A549 (cell line): ENCODE measurements around the gene EDIL3. TPM values are rescaled to one million over a fixed set of nuclear protein-coding genes. Genes with fewer than 3 reads are reported as not detected.

ENCODE experiments used
- ATAC-seq, 2 experiments: fragments of 200-7000 bp in 1 of 2; fragments of >200 bp in 1 of 2; cut with Nextera tagmentation in 1 of 2; cut with Tn5 transposase in 1 of 2; 3 replicates each; pipeline versions ENCODE4 v1.8.0 to v1.9.1; 2018 to 2020; ENCODE audit warnings: mild to moderate bottlenecking in 1 of 2, moderate library complexity in 1 of 2
- CTCF ChIA-PET: fragments of 300-600 bp; sonication (Branson Sonifier 250); formaldehyde crosslinking; extraction: SDS; loops from one replicate; lab custom pipeline; 2021; ENCODE audit warnings: antibody characterized with exemption, inconsistent platforms; lab: Yijun Ruan, JAX
- POLR2A ChIA-PET: fragments of 350-600 bp; formaldehyde crosslinking; extraction: SDS; loops from one replicate; lab custom pipeline; 2021; ENCODE audit warnings: antibody characterized with exemption, inconsistent platforms; lab: Yijun Ruan, JAX
- DNase-seq, 2 experiments: peaks; one replicate each; pipeline versions ENCODE4 v3.0.0 to v3.0.0-alpha.2; 2011 to 2016; ENCODE audit warnings: low read depth in 1 of 2, low spot score in 1 of 2
- FAIRE-seq: peaks from 2 replicates; lab custom pipeline; 2011; peaks lifted over from hg19 to GRCh38; lab: Jason Lieb, UNC
- H3K27ac ChIP-seq, 2 experiments: fragments of >200 bp; sonication (Bioruptor Twin); formaldehyde crosslinking; 3 replicates each; pipeline ENCODE4 v1.5.1; 2016 to 2017
- H3K4me1 ChIP-seq: fragments of >200 bp; sonication (Bioruptor Twin); formaldehyde crosslinking; 3 replicates; pipeline ENCODE4 v1.6.1; 2016
- H3K4me2 ChIP-seq: fragments of >200 bp; sonication (Bioruptor Twin); formaldehyde crosslinking; 3 replicates; pipeline ENCODE4 v1.6.1; 2016
- H3K4me3 ChIP-seq: fragments of >200 bp; sonication (Bioruptor Twin); formaldehyde crosslinking; 3 replicates; pipeline ENCODE4 v1.5.1; 2016
- H3K9me3 ChIP-seq: fragments of >200 bp; sonication (Bioruptor Twin); formaldehyde crosslinking; 3 replicates; pipeline ENCODE4 v1.6.1; 2016
- EHF ChIP-seq: fragments of 250-450 bp; sonication (Bioruptor Pico); IDR thresholded peaks from 2 replicates; pipeline ENCODE4 v1.5.0; 2020; ENCODE audit warnings: mild to moderate bottlenecking
- EP300 ChIP-seq, 2 experiments: fragments of >200 bp; sonication (Bioruptor Twin); formaldehyde crosslinking; IDR thresholded peaks; 2 replicates in 1 of 2; 3 replicates in 1 of 2; pipeline ENCODE4 v1.6.1; 2016 to 2017
- HEYL ChIP-seq: fragments of 250-450 bp; sonication (Bioruptor Pico); IDR thresholded peaks from 2 replicates; pipeline ENCODE4 v1.8.0; 2021; ENCODE audit warnings: mild to moderate bottlenecking, moderate library complexity
- MAFK ChIP-seq: fragments of 450-650 bp; IDR thresholded peaks from 2 replicates; pipeline ENCODE4 v1.6.1; 2014; ENCODE audit not compliant: partially characterized antibody
- MAZ ChIP-seq: fragments of 150-350 bp; IDR thresholded peaks from 2 replicates; pipeline ENCODE4 v1.6.1; 2014; ENCODE audit warnings: antibody characterized with exemption, low read depth, low read length, borderline replicate concordance
- NR3C1 ChIP-seq: fragments of >200 bp; sonication (Bioruptor Twin); formaldehyde crosslinking; IDR thresholded peaks from 3 replicates; pipeline ENCODE4 v1.6.1; 2017
- PHF8 ChIP-seq: fragments of 200-600 bp; sonication (generic); IDR thresholded peaks from 2 replicates; pipeline ENCODE4 v1.6.1; 2016; ENCODE audit warnings: low read depth, mild to moderate bottlenecking, antibody characterized with exemption, moderate library complexity, borderline replicate concordance
- RARB ChIP-seq: fragments of 250-450 bp; sonication (Bioruptor Pico); IDR thresholded peaks from 2 replicates; pipeline ENCODE4 v1.8.0; 2021; ENCODE audit warnings: mild to moderate bottlenecking, moderate library complexity
- RCOR1 ChIP-seq: fragments of 150-350 bp; IDR thresholded peaks from 2 replicates; pipeline ENCODE4 v1.6.1; 2014; ENCODE audit warnings: antibody characterized with exemption, low read length, low read depth
- RFX5 ChIP-seq: fragments of 450-650 bp; IDR thresholded peaks from 2 replicates; pipeline ENCODE4 v1.7.1; 2014; ENCODE audit warnings: antibody characterized with exemption, mild to moderate bottlenecking, moderate library complexity
- RNF2 ChIP-seq: fragments of 200-600 bp; sonication (generic); IDR thresholded peaks from 2 replicates; pipeline ENCODE4 v1.6.1; 2016; ENCODE audit warnings: low read depth, mild to moderate bottlenecking, antibody characterized with exemption, moderate library complexity, borderline replicate concordance
- ZFP36 ChIP-seq: fragments of 450-650 bp; IDR thresholded peaks from 2 replicates; pipeline ENCODE4 v1.6.1; 2014; ENCODE audit warnings: borderline replicate concordance; ENCODE audit not compliant: partially characterized antibody
- WGBS: methylation state at CpG from one replicate; pipeline ENCODE4 v1.1.6; 2017; ENCODE audit errors: missing lambda C conversion rate; 5-methylcytosine and 5-hydroxymethylcytosine counted together
- polyA plus RNA-seq, 4 experiments: library from polyadenylated mRNA; depleted of rRNA in 3 of 4; stranded (reverse); fragments of >200 nt; fragmentation: RNase III in 1 of 4; extraction: RNeasy Plus Mini Kit Qiagen cat#74134 plus additional on column Dnase treatment in 1 of 4; gene quantifications; 2 replicates in 3 of 4; 3 replicates in 1 of 4; pipeline ENCODE4 v1.2.3, GENCODE V29; 2011 to 2017
- TF ChIP-seq, protein P1 (sequence below): fragments of 250-450 bp; sonication (Bioruptor Pico); IDR thresholded peaks from 2 replicates; pipeline ENCODE4 v1.5.0; 2021; ENCODE audit warnings: mild to moderate bottlenecking, moderate library complexity, borderline replicate concordance
- TF ChIP-seq, protein P2 (sequence below): fragments of >200 bp; sonication (Bioruptor Twin); formaldehyde crosslinking; IDR thresholded peaks from 2 replicates; pipeline ENCODE4 v1.6.1; 2016
- TF ChIP-seq, protein P3 (sequence below): fragments of >200 bp; sonication (Bioruptor Twin); formaldehyde crosslinking; IDR thresholded peaks from 3 replicates; pipeline ENCODE4 v1.6.1; 2016

EDIL3 gene
- polyA plus RNA-seq, 2 of the 4 experiments (the other 2 are of a cell fraction), result 0.12 to 0.14 TPM

DNA sequence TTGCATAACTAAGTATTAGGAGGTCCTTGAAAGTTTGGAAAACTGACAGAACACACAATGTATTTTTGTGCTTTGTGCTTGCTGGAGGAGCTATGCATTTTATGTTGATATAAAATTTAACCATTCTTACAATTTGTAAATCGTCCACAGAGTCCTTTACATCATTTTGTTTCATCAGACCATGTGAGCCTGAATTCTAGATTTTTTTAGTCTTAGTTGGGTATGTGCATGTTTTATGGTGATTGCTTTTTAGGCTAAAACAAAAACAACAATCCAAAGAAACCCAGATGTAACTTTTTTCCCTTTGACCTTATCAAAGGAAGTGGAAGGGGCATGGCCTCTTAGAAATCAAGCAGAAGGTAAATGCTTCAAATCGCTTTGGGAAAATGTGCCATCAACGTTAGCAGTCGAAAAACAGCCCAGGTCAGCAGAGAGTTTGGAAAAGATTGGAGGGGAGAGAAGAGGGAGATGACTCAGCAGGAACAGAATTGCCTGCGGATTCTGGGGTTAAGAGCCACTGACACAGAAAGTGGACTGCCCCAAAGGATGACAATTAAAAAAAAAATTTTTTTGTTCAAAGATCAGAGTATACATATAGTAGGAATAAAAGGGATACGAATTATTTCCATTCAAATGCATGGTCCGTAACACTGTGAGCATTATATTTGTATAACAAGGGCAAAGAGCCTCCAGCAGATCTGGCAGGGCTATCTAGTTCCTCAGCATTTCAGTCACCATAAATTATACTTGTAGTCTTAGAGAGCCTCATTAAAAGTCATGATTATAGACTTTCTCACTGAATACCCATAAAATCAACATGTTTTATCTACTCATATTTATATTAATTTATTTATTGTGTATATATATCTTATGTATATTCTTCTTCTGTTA, 410.5 kb downstream of the EDIL3 start (continued):
- TF ChIP-seq, protein P1, sequence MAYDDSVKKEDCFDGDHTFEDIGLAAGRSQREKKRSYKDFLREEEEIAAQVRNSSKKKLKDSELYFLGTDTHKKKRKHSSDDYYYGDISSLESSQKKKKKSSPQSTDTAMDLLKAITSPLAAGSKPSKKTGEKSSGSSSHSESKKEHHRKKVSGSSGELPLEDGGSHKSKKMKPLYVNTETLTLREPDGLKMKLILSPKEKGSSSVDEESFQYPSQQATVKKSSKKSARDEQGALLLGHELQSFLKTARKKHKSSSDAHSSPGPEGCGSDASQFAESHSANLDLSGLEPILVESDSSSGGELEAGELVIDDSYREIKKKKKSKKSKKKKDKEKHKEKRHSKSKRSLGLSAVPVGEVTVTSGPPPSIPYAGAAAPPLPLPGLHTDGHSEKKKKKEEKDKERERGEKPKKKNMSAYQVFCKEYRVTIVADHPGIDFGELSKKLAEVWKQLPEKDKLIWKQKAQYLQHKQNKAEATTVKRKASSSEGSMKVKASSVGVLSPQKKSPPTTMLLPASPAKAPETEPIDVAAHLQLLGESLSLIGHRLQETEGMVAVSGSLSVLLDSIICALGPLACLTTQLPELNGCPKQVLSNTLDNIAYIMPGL, result no peak

DNA sequence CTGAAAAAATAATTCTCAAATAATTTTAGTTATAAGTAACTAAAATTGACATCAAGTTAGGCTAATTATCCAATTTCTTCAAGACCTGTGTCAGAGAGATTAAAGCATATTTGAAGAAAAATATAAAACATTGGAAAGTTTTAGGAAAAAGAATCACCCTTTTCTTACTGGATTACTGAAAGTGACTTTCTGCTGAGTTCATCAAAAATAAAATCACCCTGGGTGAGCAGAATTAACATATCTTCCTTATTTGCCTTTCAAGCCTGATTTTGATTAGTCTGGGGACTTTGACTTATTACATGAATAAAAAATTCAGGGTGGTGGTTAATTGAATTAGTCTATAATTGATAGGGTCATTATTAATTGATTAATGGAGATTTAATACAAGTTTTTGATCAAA, 411.8 kb downstream of the EDIL3 start:
- ChIA-PET POLR2A (no interaction called here), CTCF (no interaction called here)
- Histone ChIP-seq H3K9me3 (no peaks in the 10 kb centered on the region), H3K27ac (no peak overlapping the region), H3K4me1 (no peaks in the 10 kb centered on the region), H3K4me3 (no peak overlapping the region), H3K4me2 (no peak overlapping the region)
- TF ChIP-seq MAFK (peak; percentile 62), HEYL (no peak)
- ATAC-seq (no peak), DNase-seq (no peak), FAIRE-seq (no peak)

DNA sequence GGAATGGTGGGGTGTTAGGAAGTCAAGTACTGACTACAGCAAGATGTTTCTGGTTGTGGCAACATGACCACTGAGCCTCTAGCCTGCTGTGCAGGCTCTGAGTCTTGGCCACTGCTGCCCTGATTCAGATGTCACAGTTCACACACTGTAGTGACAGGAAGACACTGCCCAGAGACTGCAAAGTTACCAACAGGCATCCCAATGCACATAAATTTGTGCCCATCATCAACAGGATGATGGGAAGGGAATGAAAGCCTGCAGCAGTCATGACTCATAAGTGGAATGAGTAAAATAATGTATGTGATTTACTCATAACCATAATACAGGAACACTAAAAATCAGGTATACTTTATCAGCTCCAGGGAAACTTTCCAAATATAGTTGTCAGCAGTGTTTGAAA, 412.4 kb downstream of the EDIL3 start:
- Histone ChIP-seq H3K9me3 (no peaks in the 10 kb centered on the region), H3K27ac (no peak overlapping the region), H3K4me2 (no peak overlapping the region), H3K4me3 (no peak overlapping the region), H3K4me1 (no peaks in the 10 kb centered on the region)
- FAIRE-seq (no peak), ATAC-seq (no peak), DNase-seq (no peak)
- POLR2A ChIA-PET, result no interaction called here
- CTCF ChIA-PET, result interaction anchor here (1.1 kb wide), 1 partner anchor 44 kb away, joined by 3 read pairs; no protein-coding TSS in a partner anchor
- no peak for TF ChIP-seq MAZ
- no peak for TF ChIP-seq RNF2
- TF ChIP-seq RARB (CRISPR knock-in tag), result no peak
- TF ChIP-seq PHF8, result no peak
- TF ChIP-seq RCOR1, result no peak
- no peak for TF ChIP-seq HEYL
- no peak for TF ChIP-seq ZFP36
- TF ChIP-seq, protein P2, sequence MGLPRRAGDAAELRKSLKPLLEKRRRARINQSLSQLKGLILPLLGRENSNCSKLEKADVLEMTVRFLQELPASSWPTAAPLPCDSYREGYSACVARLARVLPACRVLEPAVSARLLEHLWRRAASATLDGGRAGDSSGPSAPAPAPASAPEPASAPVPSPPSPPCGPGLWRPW, result no peak
- no peak for TF ChIP-seq EHF (CRISPR knock-in tag)
- TF ChIP-seq, protein P3, sequence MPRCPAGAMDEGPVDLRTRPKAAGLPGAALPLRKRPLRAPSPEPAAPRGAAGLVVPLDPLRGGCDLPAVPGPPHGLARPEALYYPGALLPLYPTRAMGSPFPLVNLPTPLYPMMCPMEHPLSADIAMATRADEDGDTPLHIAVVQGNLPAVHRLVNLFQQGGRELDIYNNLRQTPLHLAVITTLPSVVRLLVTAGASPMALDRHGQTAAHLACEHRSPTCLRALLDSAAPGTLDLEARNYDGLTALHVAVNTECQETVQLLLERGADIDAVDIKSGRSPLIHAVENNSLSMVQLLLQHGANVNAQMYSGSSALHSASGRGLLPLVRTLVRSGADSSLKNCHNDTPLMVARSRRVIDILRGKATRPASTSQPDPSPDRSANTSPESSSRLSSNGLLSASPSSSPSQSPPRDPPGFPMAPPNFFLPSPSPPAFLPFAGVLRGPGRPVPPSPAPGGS, result no peak
- no peak for TF ChIP-seq EP300 (IDR thresholded peaks at IDR 0.05)
- no peak for TF ChIP-seq NR3C1
- no peak for TF ChIP-seq RFX5

DNA sequence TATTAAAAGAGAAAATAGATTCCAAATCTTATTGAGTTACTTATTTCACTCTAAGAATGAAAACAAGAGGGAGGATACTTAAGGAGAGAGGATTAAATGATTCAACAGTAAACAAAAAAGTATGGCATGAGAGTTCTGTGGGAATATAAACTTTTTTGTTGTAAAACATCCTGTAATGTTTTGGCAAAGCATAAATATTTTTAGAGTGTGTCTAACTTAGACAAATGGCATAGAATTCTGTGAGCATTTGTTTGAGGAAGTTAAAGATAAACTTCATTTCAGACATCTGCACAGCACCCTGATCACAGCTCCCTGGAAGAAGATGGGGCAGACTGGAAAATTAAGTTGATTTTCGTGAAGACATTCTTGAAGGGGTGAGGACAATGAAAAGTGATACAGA, 417.3 kb downstream of the EDIL3 start:
- FAIRE-seq (no peak), DNase-seq (no peak), ATAC-seq (no peak)
- H3K4me1 ChIP-seq, result no peaks in the 10 kb centered on the region
- no peaks in the 10 kb centered on the region for H3K9me3 ChIP-seq
- TF ChIP-seq RARB (CRISPR knock-in tag), result no peak
- POLR2A ChIA-PET, result no interaction called here
- WGBS, result 0% methylated on average over 1 of the region's 1 CpG
- H3K27ac ChIP-seq, result no peak overlapping the region
- no peak overlapping the region for H3K4me2 ChIP-seq
- H3K4me3 ChIP-seq, result no peak overlapping the region
- CTCF ChIA-PET, result interaction anchor here (1.4 kb wide), 1 partner anchor 40 kb away, joined by 5 read pairs; no protein-coding TSS in a partner anchor
